PC-3 (cell line): ENCODE results near the gene CYREN. TPM values are rescaled to one million over a fixed set of nuclear protein-coding genes. Genes with fewer than 3 reads are reported as not detected.

Experiments used
- ATAC-seq: fragments of 200-7000 bp; cut with Tn5 transposase; 2 replicates; pipeline ENCODE4 v1.9.1; 2020; ENCODE audit warnings: mild to moderate bottlenecking, moderate library complexity
- BruUV-seq: library from RNA; stranded (reverse); fragments of 400-500 nt; replicated peaks from 2 replicates; lab custom pipeline; 2021; lab: Mats Ljungman, UMichigan
- CTCF ChIA-PET: fragments of 300-600 bp; sonication (Branson Sonifier 250); formaldehyde crosslinking; loops from one replicate; lab custom pipeline; 2022; ENCODE audit warnings: antibody characterized with exemption; lab: Charles Lee
- POLR2A ChIA-PET: fragments of 300-600 bp; sonication (Branson Sonifier 250); formaldehyde crosslinking; loops from one replicate; lab custom pipeline; 2022; ENCODE audit warnings: antibody characterized with exemption; ENCODE audit not compliant: unreplicated experiment; lab: Charles Lee
- DNase-seq: peaks from one replicate; pipeline ENCODE4 v3.0.0-alpha.2; 2015
- H2AFZ ChIP-seq: fragments of 300-600 bp; sonication (generic); 2 replicates; pipeline ENCODE4 v1.6.0; 2016; ENCODE audit warnings: antibody characterized with exemption, low read length
- H3F3A ChIP-seq: fragments of 300-600 bp; sonication (generic); one replicate; pipeline ENCODE4 v1.6.0; 2017; ENCODE audit warnings: antibody characterized with exemption, low read length, control low read depth, mild to moderate bottlenecking; ENCODE audit not compliant: unreplicated experiment
- H3K27ac ChIP-seq: fragments of 300-600 bp; sonication (generic); 2 replicates; pipeline ENCODE4 v1.5.1; 2016; ENCODE audit warnings: mild to moderate bottlenecking, low read length
- H3K27me3 ChIP-seq: fragments of 300-600 bp; sonication (generic); 2 replicates; pipeline ENCODE4 v1.6.1; 2016; ENCODE audit warnings: low read length, mixed read lengths
- H3K36me3 ChIP-seq: fragments of 300-600 bp; sonication (generic); 2 replicates; pipeline ENCODE4 v1.6.1; 2016; ENCODE audit warnings: low read depth, mixed run types, low read length, mixed read lengths
- H3K4me1 ChIP-seq: fragments of 300-600 bp; sonication (generic); 2 replicates; pipeline ENCODE4 v1.5.1; 2016; ENCODE audit warnings: low read length; ENCODE audit not compliant: insufficient read depth
- H3K4me2 ChIP-seq: fragments of 300-600 bp; sonication (generic); 2 replicates; pipeline ENCODE4 v1.6.0; 2016; ENCODE audit warnings: low read length
- H3K4me3 ChIP-seq: fragments of 300-600 bp; sonication (generic); 2 replicates; pipeline ENCODE4 v1.5.1; 2016; ENCODE audit warnings: mild to moderate bottlenecking, low read length, mixed read lengths
- H3K79me2 ChIP-seq: fragments of 300-600 bp; sonication (generic); 2 replicates; pipeline ENCODE4 v1.6.1; 2017; ENCODE audit warnings: low read length, mixed read lengths
- H3K9ac ChIP-seq: fragments of 300-600 bp; sonication (generic); 2 replicates; pipeline ENCODE4 v1.6.0; 2016; ENCODE audit warnings: mild to moderate bottlenecking, low read length
- H3K9me2 ChIP-seq: fragments of 300-600 bp; sonication (generic); replicated peaks from 2 replicates; pipeline ENCODE4 v1.6.1; 2016; ENCODE audit warnings: mixed run types, low read length, mixed read lengths
- H3K9me3 ChIP-seq: fragments of 300-600 bp; sonication (generic); 2 replicates; pipeline ENCODE4 v1.6.1; 2016; ENCODE audit warnings: low read length, mixed read lengths
- H4K20me1 ChIP-seq: fragments of 300-600 bp; sonication (generic); 2 replicates; pipeline ENCODE4 v1.6.1; 2016; ENCODE audit warnings: low read length, mixed read lengths
- CTCF ChIP-seq: fragments of 300-600 bp; sonication (generic); conservative IDR thresholded peaks from 2 replicates; pipeline ENCODE4 v1.5.1; 2017; ENCODE audit warnings: antibody characterized with exemption, low read depth, mild to moderate bottlenecking, low read length
- EZH2 ChIP-seq: fragments of 300-600 bp; sonication (generic); IDR thresholded peaks from one replicate; pipeline ENCODE4 v1.6.1; 2017; ENCODE audit warnings: antibody characterized with exemption, mild to moderate bottlenecking, low read length; ENCODE audit not compliant: unreplicated experiment
- EZH2phosphoT487 ChIP-seq: fragments of 300-600 bp; sonication (generic); IDR thresholded peaks from 2 replicates; pipeline ENCODE4 v1.6.1; 2018; ENCODE audit warnings: mild to moderate bottlenecking, antibody characterized with exemption, low read length, borderline replicate concordance
- intact Hi-C: fragments of 100-400 bp; cut with micrococcal nuclease; formaldehyde crosslinking; loops from 2 replicates; pipeline ENCODE4 v1.9.0; 2023
- total RNA-seq: library from RNA; depleted of rRNA; stranded (reverse); fragments of >200 nt; gene quantifications from 2 replicates; pipeline ENCODE4 v1.2.3, GENCODE V29; 2014

Gene CYREN
- total RNA-seq, 1 experiment from 2014 or later = 48.2 TPM

- ChIA-PET CTCF (no interaction called here), POLR2A (no interaction called here)
- no TSS peak for BruUV-seq
- H3K27me3 ChIP-seq = no peaks in the 10 kb centered on the region
- no peak overlapping the region for H3K9ac ChIP-seq
- DNase-seq = no peak
- H3K4me2 ChIP-seq = no peak overlapping the region
- H3K9me3 ChIP-seq = no peaks in the 10 kb centered on the region
- no peaks in the 10 kb centered on the region for H4K20me1 ChIP-seq
- no peak for ATAC-seq
- H3F3A ChIP-seq = no peaks in the 10 kb centered on the region
- H3K9me2 ChIP-seq = no peaks in the 10 kb centered on the region
- H3K4me1 ChIP-seq = no peaks in the 10 kb centered on the region
- no peak for TF ChIP-seq CTCF
- TF ChIP-seq EZH2phosphoT487 = no peak
- TF ChIP-seq EZH2 = no peak
- H3K79me2 ChIP-seq = no peaks in the 10 kb centered on the region
- no peak overlapping the region for H3K4me3 ChIP-seq
- no peak overlapping the region for H2AFZ ChIP-seq
- intact Hi-C loops = no loop called here
- H3K27ac ChIP-seq = no peak overlapping the region
- no peaks in the 10 kb centered on the region for H3K36me3 ChIP-seq
Measured at GRCh38 chr7:135194494-135195095, 24.1 kb upstream of the CYREN start.

- no peaks in the 10 kb centered on the region for H3K4me1 ChIP-seq
- ChIA-PET POLR2A (no interaction called here), CTCF (no interaction called here)
- no peaks in the 10 kb centered on the region for H3K36me3 ChIP-seq
- H3K9me2 ChIP-seq = no peaks in the 10 kb centered on the region
- ATAC-seq = no peak
- H2AFZ ChIP-seq = no peak overlapping the region
- H4K20me1 ChIP-seq = no peaks in the 10 kb centered on the region
- H3K4me3 ChIP-seq = no peak overlapping the region
- H3F3A ChIP-seq = no peaks in the 10 kb centered on the region
- no peak for TF ChIP-seq EZH2phosphoT487
- no peak for TF ChIP-seq EZH2
- no peak for TF ChIP-seq CTCF
- H3K9ac ChIP-seq = no peak overlapping the region
- BruUV-seq = no TSS peak
- H3K4me2 ChIP-seq = no peak overlapping the region
- intact Hi-C loops = no loop called here
- H3K27me3 ChIP-seq = no peaks in the 10 kb centered on the region
- H3K79me2 ChIP-seq = no peaks in the 10 kb centered on the region
- DNase-seq = no peak
- no peak overlapping the region for H3K27ac ChIP-seq
- H3K9me3 ChIP-seq = no peaks in the 10 kb centered on the region
Measured at GRCh38 chr7:135193615-135194081, 23.1 kb upstream of the CYREN start.

- H4K20me1 ChIP-seq = no peaks in the 10 kb centered on the region
- intact Hi-C loops = no loop called here
- H3K79me2 ChIP-seq = no peaks in the 10 kb centered on the region
- H3K27ac ChIP-seq = no peak overlapping the region
- ChIA-PET POLR2A (no interaction called here), CTCF (no interaction called here)
- no peaks in the 10 kb centered on the region for H3K9me2 ChIP-seq
- BruUV-seq = no TSS peak
- no peaks in the 10 kb centered on the region for H3F3A ChIP-seq
- H3K4me3 ChIP-seq = no peak overlapping the region
- no peak overlapping the region for H2AFZ ChIP-seq
- no peak overlapping the region for H3K4me2 ChIP-seq
- no peak for TF ChIP-seq CTCF
- no peak for TF ChIP-seq EZH2phosphoT487
- no peak for TF ChIP-seq EZH2
- no peaks in the 10 kb centered on the region for H3K9me3 ChIP-seq
- DNase-seq = no peak
- H3K4me1 ChIP-seq = no peaks in the 10 kb centered on the region
- H3K36me3 ChIP-seq = no peaks in the 10 kb centered on the region
- no peak for ATAC-seq
- no peaks in the 10 kb centered on the region for H3K27me3 ChIP-seq
- H3K9ac ChIP-seq = no peak overlapping the region
Measured at GRCh38 chr7:135192914-135193536, 22.5 kb upstream of the CYREN start.
